ENCODE results near the gene CRTC3.
"Not testable (repeated sequence)": the region's sequence is repeated elsewhere in the genome, so short reads cannot be mapped to it uniquely, and the experiment has no call there.

Gene CRTC3

GRCh38 chr15:90620379-90621067, 90.8 kb downstream of the CRTC3 start:
- no peak for DNase-seq (ENCODE audit: low read depth, low spot score)

GRCh38 chr15:90623854-90624253, 94.1 kb downstream of the CRTC3 start:
- no peak for DNase-seq (ENCODE audit: low read depth, low spot score)

- no peak for DNase-seq (ENCODE audit: low read depth, low spot score)
Measured at GRCh38 chr15:90624278-90624981, 94.7 kb downstream of the CRTC3 start.

GRCh38 chr15:90625037-90625436, 95.3 kb downstream of the CRTC3 start:
- no peak for DNase-seq (ENCODE audit: low read depth, low spot score)

- no peak for DNase-seq (ENCODE audit: low read depth, low spot score)
Measured at GRCh38 chr15:90629217-90629616, 99.5 kb downstream of the CRTC3 start.

GRCh38 chr15:90633360-90633759, 103.6 kb downstream of the CRTC3 start:
- no peak for DNase-seq (ENCODE audit: low read depth, low spot score)

GRCh38 chr15:90636993-90637392, 107.3 kb downstream of the CRTC3 start:
- DNase-seq (ENCODE audit: low read depth, low spot score) = not testable (repeated sequence)

GRCh38 chr15:90637693-90638092, 108.0 kb downstream of the CRTC3 start:
- DNase-seq (ENCODE audit: low read depth, low spot score) = no peak

GRCh38 chr15:90638201-90638691, 108.5 kb downstream of the CRTC3 start:
- no peak for DNase-seq (ENCODE audit: low read depth, low spot score)

GRCh38 chr15:90638963-90639362, 109.2 kb downstream of the CRTC3 start:
- no peak for DNase-seq (ENCODE audit: low read depth, low spot score)

GRCh38 chr15:90640862-90641261, 111.1 kb downstream of the CRTC3 start:
- no peak for DNase-seq (ENCODE audit: low read depth, low spot score)

GRCh38 chr15:90641581-90642463, 112.1 kb downstream of the CRTC3 start:
- DNase-seq (ENCODE audit: low read depth, low spot score) = no peak

- no peak for DNase-seq (ENCODE audit: low read depth, low spot score)
Measured at GRCh38 chr15:90642464-90643300, 113.0 kb downstream of the CRTC3 start.

- DNase-seq (ENCODE audit: low read depth, low spot score) = no peak
Measured at GRCh38 chr15:90643301-90643632, 113.5 kb downstream of the CRTC3 start.

GRCh38 chr15:90644526-90644925, 114.8 kb downstream of the CRTC3 start:
- DNase-seq (ENCODE audit: low read depth, low spot score) = no peak

GRCh38 chr15:90644952-90645725, 115.4 kb downstream of the CRTC3 start:
- DNase-seq (ENCODE audit: low read depth, low spot score) = no peak

- DNase-seq (ENCODE audit: low read depth, low spot score) = no peak
Measured at GRCh38 chr15:90645873-90646575, 116.3 kb downstream of the CRTC3 start.

- DNase-seq (ENCODE audit: low read depth, low spot score) = no peak
Measured at GRCh38 chr15:90646662-90647305, 117.1 kb downstream of the CRTC3 start.

- DNase-seq (ENCODE audit: low read depth, low spot score) = no peak
Measured at GRCh38 chr15:90647326-90647725, 117.6 kb downstream of the CRTC3 start.
